Measurements from ENCODE around the gene TBC1D14. TPM values are rescaled to one million over a fixed set of nuclear protein-coding genes. Genes with fewer than 3 reads are reported as not detected.

TBC1D14 gene
- total RNA-seq, 1 donor from 2014 or later: 47.3 TPM

- peaks cover 8% of the 10 kb centered on the region for H3K4me1 Mint-ChIP-seq
- peak overlapping the region; percentile 12 for H3K27ac Mint-ChIP-seq
- H3K27me3 Mint-ChIP-seq: no peaks in the 10 kb centered on the region
- no peaks in the 10 kb centered on the region for H3K9me3 Mint-ChIP-seq
- intact Hi-C loops (cut with micrococcal nuclease): no loop called here
- peaks cover 49% of the 10 kb centered on the region for H3K36me3 Mint-ChIP-seq (ENCODE audit: low read depth)
- DNase-seq: no peak
- no peak overlapping the region for H3K4me3 Mint-ChIP-seq
These were observed 105.9 kb downstream of the TBC1D14 start for GRCh38 chr4:7015383-7016035.

DNA sequence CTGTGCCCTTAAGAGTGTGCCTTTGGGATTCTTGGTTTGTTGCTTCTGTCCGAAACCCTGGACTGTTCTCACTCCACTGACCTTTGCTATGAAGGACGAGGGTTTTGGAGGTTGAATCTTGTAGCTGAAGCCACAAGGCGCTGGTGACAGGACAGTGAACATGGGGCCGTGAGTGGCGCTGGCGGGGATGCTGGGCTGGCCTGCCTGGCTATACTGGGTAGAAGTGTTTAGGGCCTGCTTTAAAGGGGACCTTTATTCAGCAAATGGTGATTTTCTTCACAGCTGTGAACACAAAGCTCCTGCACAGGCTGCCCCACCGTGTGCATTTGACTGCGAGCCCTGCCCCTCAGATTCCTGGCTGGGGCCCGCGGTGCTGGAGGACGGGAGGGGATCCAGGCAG lies 106.5 kb downstream of the TBC1D14 start:
- no peak for DNase-seq
- intact Hi-C loops (cut with micrococcal nuclease): no loop called here
- Mint-ChIP-seq H3K27me3 (no peaks in the 10 kb centered on the region), H3K4me3 (no peak overlapping the region), H3K27ac (no peak overlapping the region), H3K4me1 (peaks cover 8% of the 10 kb centered on the region), H3K36me3 (ENCODE audit: low read depth) (peaks cover 50% of the 10 kb centered on the region), H3K9me3 (no peaks in the 10 kb centered on the region)

GRCh38 chr4:7016512-7016911 lies 106.9 kb downstream of the TBC1D14 start:
- no peak overlapping the region for H3K27ac Mint-ChIP-seq
- H3K4me1 Mint-ChIP-seq: peaks cover 8% of the 10 kb centered on the region
- H3K36me3 Mint-ChIP-seq (ENCODE audit: low read depth): peaks cover 49% of the 10 kb centered on the region
- no peak for DNase-seq
- no peaks in the 10 kb centered on the region for H3K27me3 Mint-ChIP-seq
- H3K9me3 Mint-ChIP-seq: no peaks in the 10 kb centered on the region
- H3K4me3 Mint-ChIP-seq: no peak overlapping the region
- intact Hi-C loops (cut with micrococcal nuclease): no loop called here

- intact Hi-C loops (cut with micrococcal nuclease): no loop called here
- no peak for DNase-seq
- Mint-ChIP-seq H3K4me1 (peaks cover 8% of the 10 kb centered on the region), H3K9me3 (no peaks in the 10 kb centered on the region), H3K27me3 (no peaks in the 10 kb centered on the region), H3K27ac (no peak overlapping the region), H3K4me3 (no peak overlapping the region), H3K36me3 (ENCODE audit: low read depth) (peaks cover 50% of the 10 kb centered on the region)
These were observed 107.9 kb downstream of the TBC1D14 start for GRCh38 chr4:7017446-7018048.

GRCh38 chr4:7018281-7018680 lies 108.7 kb downstream of the TBC1D14 start:
- Mint-ChIP-seq H3K27ac (no peak overlapping the region), H3K27me3 (no peaks in the 10 kb centered on the region), H3K36me3 (ENCODE audit: low read depth) (peaks cover 46% of the 10 kb centered on the region), H3K4me1 (peaks cover 5% of the 10 kb centered on the region), H3K4me3 (no peak overlapping the region), H3K9me3 (no peaks in the 10 kb centered on the region)
- intact Hi-C loops (cut with micrococcal nuclease): no loop called here
- DNase-seq: no peak

- H3K4me3 Mint-ChIP-seq: no peak overlapping the region
- peaks cover 4% of the 10 kb centered on the region for H3K4me1 Mint-ChIP-seq
- H3K27me3 Mint-ChIP-seq: no peaks in the 10 kb centered on the region
- intact Hi-C loops (cut with micrococcal nuclease): no loop called here
- H3K36me3 Mint-ChIP-seq (ENCODE audit: low read depth): peaks cover 37% of the 10 kb centered on the region
- DNase-seq: no peak
- H3K9me3 Mint-ChIP-seq: no peaks in the 10 kb centered on the region
- H3K27ac Mint-ChIP-seq: no peak overlapping the region
These were observed 109.7 kb downstream of the TBC1D14 start for GRCh38 chr4:7019367-7019766.

DNA sequence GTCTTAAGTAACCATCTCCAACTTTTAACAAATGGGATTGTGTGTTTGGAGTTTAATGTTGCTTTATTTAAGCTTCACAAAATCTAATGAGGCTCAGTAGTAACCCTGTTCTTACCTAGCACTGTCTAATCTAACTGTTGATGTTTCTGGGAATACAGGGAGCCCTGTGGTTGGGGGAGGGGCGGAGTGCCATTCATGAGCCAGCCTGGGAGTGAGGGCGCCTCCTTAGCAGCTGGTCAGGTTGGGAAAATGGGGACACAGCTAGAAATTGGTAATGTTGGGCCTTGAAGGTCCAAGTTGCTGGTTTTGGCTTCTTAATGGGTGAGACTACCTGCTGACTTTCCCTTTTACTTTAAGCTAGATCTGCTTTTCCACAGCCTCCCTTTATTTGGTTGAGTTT lies 110.7 kb downstream of the TBC1D14 start:
- Mint-ChIP-seq H3K27ac (no peak overlapping the region), H3K27me3 (no peaks in the 10 kb centered on the region), H3K36me3 (ENCODE audit: low read depth) (peaks cover 29% of the 10 kb centered on the region), H3K4me1 (no peaks in the 10 kb centered on the region), H3K9me3 (no peaks in the 10 kb centered on the region), H3K4me3 (no peak overlapping the region)
- intact Hi-C loops (cut with micrococcal nuclease): no loop called here
- DNase-seq: no peak

DNA sequence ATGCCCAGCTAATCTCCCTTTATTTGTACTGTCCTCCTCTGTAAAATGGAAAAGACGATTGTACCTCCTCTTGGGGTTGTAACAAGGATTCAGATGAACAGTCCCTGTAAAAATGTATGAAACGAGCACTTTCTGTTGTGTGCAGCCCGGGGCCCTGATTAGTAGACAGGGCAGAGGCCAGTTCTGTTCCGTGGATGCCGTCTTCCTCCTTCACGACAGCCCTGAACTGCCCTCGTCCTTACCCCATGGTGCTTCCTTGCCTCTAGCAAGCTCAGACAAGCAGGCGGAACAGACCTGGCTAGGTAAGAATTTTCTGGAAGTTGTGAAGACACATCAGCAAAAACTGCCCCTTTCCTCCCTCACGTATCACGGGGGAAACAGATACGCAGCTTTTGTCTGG lies 111.2 kb downstream of the TBC1D14 start:
- peaks cover 28% of the 10 kb centered on the region for H3K36me3 Mint-ChIP-seq (ENCODE audit: low read depth)
- DNase-seq: no peak
- H3K4me3 Mint-ChIP-seq: no peak overlapping the region
- intact Hi-C loops (cut with micrococcal nuclease): no loop called here
- peak overlapping the region; percentile 34 for H3K27ac Mint-ChIP-seq
- H3K9me3 Mint-ChIP-seq: no peaks in the 10 kb centered on the region
- H3K4me1 Mint-ChIP-seq: no peaks in the 10 kb centered on the region
- no peaks in the 10 kb centered on the region for H3K27me3 Mint-ChIP-seq

- intact Hi-C loops (cut with micrococcal nuclease): no loop called here
- Mint-ChIP-seq H3K27me3 (no peaks in the 10 kb centered on the region), H3K36me3 (ENCODE audit: low read depth) (peaks cover 28% of the 10 kb centered on the region), H3K9me3 (no peaks in the 10 kb centered on the region), H3K27ac (no peak overlapping the region), H3K4me1 (no peaks in the 10 kb centered on the region), H3K4me3 (no peak overlapping the region)
- DNase-seq: no peak
These were observed 111.7 kb downstream of the TBC1D14 start for GRCh38 chr4:7021355-7021754.

- H3K4me3 Mint-ChIP-seq: no peak overlapping the region
- intact Hi-C loops (cut with micrococcal nuclease): no loop called here
- no peak for DNase-seq
- no peaks in the 10 kb centered on the region for H3K9me3 Mint-ChIP-seq
- peaks cover 36% of the 10 kb centered on the region for H3K36me3 Mint-ChIP-seq (ENCODE audit: low read depth)
- no peaks in the 10 kb centered on the region for H3K27me3 Mint-ChIP-seq
- H3K27ac Mint-ChIP-seq: no peak overlapping the region
- peaks cover under 1% of the 10 kb centered on the region for H3K4me1 Mint-ChIP-seq
These were observed 112.5 kb downstream of the TBC1D14 start for GRCh38 chr4:7021930-7022664.

DNA sequence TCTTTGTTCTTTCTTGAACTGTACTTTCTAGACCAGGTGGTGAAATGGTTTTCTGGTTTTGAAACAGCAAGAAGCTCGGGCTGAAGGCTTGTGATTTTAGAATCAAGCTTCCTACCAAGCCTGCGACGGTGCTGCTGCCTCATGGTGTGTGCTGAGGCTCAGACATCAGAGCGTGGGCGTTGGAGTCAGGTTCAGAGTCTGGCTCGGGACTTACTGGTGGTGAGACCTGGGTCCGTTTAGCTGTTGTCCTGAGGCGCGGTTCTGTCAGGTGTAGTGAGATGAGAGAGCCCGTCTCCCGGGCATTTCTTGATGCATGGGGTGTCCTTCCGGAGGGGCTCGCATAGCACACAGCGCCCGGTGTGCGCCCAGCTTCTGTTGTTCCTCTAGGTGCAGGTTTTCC lies 113.9 kb downstream of the TBC1D14 start:
- intact Hi-C loops (cut with micrococcal nuclease): no loop called here
- Mint-ChIP-seq H3K4me1 (peaks cover 7% of the 10 kb centered on the region), H3K9me3 (no peaks in the 10 kb centered on the region), H3K36me3 (ENCODE audit: low read depth) (peaks cover 40% of the 10 kb centered on the region), H3K27me3 (no peaks in the 10 kb centered on the region), H3K27ac (no peak overlapping the region), H3K4me3 (no peak overlapping the region)
- no peak for DNase-seq

GRCh38 chr4:7023901-7024300 lies 114.3 kb downstream of the TBC1D14 start:
- DNase-seq: no peak
- H3K9me3 Mint-ChIP-seq: no peaks in the 10 kb centered on the region
- intact Hi-C loops (cut with micrococcal nuclease): no loop called here
- H3K27ac Mint-ChIP-seq: no peak overlapping the region
- peaks cover 7% of the 10 kb centered on the region for H3K4me1 Mint-ChIP-seq
- H3K27me3 Mint-ChIP-seq: no peaks in the 10 kb centered on the region
- H3K4me3 Mint-ChIP-seq: no peak overlapping the region
- peaks cover 41% of the 10 kb centered on the region for H3K36me3 Mint-ChIP-seq (ENCODE audit: low read depth)

- no peaks in the 10 kb centered on the region for H3K9me3 Mint-ChIP-seq
These were observed 114.8 kb downstream of the TBC1D14 start for GRCh38 chr4:7024336-7024890.

DNA sequence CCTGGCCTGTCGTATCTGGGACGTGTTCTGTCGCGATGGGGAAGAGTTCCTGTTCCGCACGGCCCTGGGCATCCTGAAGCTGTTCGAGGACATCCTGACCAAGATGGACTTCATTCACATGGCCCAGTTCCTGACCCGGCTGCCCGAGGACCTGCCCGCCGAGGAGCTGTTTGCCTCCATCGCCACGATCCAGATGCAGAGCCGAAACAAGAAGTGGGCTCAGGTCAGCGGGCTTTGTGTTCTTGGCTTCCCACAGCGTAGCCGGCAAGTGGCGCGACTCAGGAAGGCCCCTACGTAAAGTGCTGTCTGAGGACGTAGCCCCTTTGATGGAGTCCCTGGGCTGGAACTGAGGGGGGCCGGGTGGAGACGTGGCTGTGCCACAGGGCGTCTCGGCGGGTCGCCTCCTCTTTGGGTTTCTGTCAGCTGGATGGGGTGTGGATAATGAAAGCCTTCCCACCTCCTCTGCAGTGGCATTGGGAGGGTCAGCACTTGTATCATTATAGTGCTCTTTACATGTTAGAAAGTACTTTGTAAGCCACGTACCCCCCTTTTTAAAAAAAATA lies 115.5 kb downstream of the TBC1D14 start:
- Mint-ChIP-seq H3K27me3 (no peaks in the 10 kb centered on the region), H3K4me3 (no peak overlapping the region), H3K4me1 (peaks cover 7% of the 10 kb centered on the region), H3K36me3 (ENCODE audit: low read depth) (peaks cover 48% of the 10 kb centered on the region), H3K27ac (no peak overlapping the region), H3K9me3 (no peaks in the 10 kb centered on the region)
- intact Hi-C loops (cut with micrococcal nuclease): no loop called here
- no peak for DNase-seq

More at GRCh38 chr4:7024336-7024890, 114.8 kb downstream of the TBC1D14 start:
- Mint-ChIP-seq H3K36me3 (ENCODE audit: low read depth) (peaks cover 45% of the 10 kb centered on the region), H3K27ac (no peak overlapping the region), H3K4me3 (no peak overlapping the region), H3K4me1 (peaks cover 7% of the 10 kb centered on the region), H3K27me3 (no peaks in the 10 kb centered on the region)
- DNase-seq: no peak
- intact Hi-C loops (cut with micrococcal nuclease): no loop called here

All from activated CD4-positive, alpha-beta T cell treated with anti-CD3 and anti-CD28 coated beads, Interleukin-2, amount 10 ng/mL, durations not matched to agents 24 days and 14 days (primary cell).